ENCODE measurements around the gene NR5A1.
A peak's percentile ranks its signal among the peaks of the same experiment; 100 is the strongest.

Gene NR5A1

DNA sequence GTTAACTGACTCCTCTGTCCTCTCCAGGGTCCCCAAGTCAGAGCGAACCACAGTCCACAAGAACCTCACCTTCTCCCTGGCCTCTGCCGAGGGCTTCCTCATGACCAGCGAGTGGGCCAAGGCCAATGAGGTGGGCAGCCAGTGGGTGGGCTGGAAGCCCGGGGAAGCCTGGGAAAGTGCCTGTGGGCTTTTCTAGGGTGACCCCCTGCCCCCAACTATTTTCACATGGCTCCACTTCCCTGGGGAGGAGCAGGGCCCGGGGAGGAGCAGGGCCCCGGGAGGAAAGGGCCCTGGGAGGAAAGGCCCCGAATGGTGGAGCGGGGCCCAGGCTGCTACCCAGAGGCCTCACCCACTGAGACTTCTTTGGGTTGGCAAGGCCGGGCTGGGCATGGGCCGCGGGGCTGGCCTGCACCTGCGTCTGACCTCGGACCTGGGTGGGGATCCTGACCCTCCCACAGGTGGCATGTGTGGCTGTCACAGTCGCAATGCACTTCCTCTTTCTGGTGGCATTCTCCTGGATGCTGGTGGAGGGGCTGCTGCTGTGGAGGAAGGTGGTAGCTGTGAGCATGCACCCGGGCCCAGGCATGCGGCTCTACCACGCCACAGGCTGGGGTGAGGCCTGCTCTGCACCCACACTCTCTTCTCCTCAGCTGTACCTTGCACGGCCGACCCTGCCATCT is 39.0 kb downstream of the NR5A1 start:
- ChIA-PET CTCF (no interaction called here), POLR2A (no interaction called here)
- Histone ChIP-seq H3K36me3 (ENCODE audit: control insufficient read depth in 4 of 4, insufficient read depth in 4 of 4, low read length in 3 of 4) (no peaks in the 10 kb centered on the region), H3K27me3 (replicated peaks in 2 of 5; ENCODE audit: control insufficient read depth in 4 of 5, insufficient read depth in 5 of 5, low read length in 4 of 5) (no peaks in the 10 kb centered on the region), H3K27ac (ENCODE audit: insufficient read depth in 1 of 2, low read depth in 1 of 2, low read length in 2 of 2, poor library complexity in 1 of 2, severe bottlenecking in 2 of 2) (no peak overlapping the region), H3K4me3 (ENCODE audit: control insufficient read depth in 1 of 7, extremely low read depth in 1 of 7, insufficient read depth in 4 of 7, low read depth in 2 of 7, low read length in 6 of 7) (no peak overlapping the region), H3K4me1 (ENCODE audit: control extremely low read depth in 1 of 4, control insufficient read depth in 4 of 4, insufficient read depth in 4 of 4, low read length in 3 of 4) (peaks cover 0 to 14% (median 5%) of the 10 kb centered on the region in 4 experiments), H3K9me3 (ENCODE audit: control extremely low read depth in 1 of 5, control insufficient read depth in 4 of 5, insufficient read depth in 2 of 5, low read depth in 1 of 5, low read length in 4 of 5) (peaks cover 0 to 3% (median 0%) of the 10 kb centered on the region in 5 experiments)
- WGBS (ENCODE audit: insufficient coverage): 78% methylated on average over 14 of the region's 19 CpGs
- DNase-seq: peak in 2 of 3 donors; percentile 46 to 59

DNA sequence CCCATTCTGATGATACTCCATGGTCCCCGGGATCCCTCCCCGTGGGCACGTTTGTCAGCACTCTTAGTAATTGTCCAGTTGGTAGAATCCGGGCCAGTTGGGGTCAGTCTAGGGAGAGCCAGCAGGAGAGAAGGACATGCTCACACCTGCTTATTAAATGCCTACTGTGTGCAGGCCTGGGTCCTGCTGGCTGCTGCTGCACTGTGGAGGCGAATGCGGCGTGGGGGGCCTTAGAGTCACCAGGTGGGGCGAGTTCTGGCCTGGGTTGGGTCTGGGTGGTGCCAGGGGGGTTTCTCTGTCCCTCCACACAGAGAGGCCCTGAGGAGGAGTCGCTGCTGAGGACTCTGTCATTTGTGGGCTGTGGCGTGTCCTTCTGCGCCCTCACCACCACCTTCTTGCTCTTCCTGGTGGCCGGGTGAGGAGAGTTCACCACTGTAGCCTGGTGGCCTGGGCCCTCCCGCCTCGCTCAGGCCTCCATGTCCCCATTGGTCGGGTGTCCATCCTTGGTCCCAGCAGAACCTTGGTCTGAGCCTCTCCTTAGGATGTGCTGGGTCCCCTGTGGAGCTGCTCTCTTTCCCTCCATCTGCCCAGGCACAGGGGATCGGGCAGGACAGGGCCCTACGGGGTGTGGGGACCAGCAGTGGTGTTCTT is 39.7 kb downstream of the NR5A1 start:
- 98% methylated on average over 11 of the region's 17 CpGs for WGBS (ENCODE audit: insufficient coverage)
- no peak for DNase-seq
- H3K27me3 ChIP-seq (replicated peaks in 2 of 5; ENCODE audit: control insufficient read depth in 4 of 5, insufficient read depth in 5 of 5, low read length in 4 of 5): no peaks in the 10 kb centered on the region
- peaks cover 0 to 3% (median 0%) of the 10 kb centered on the region in 5 experiments for H3K9me3 ChIP-seq (ENCODE audit: control extremely low read depth in 1 of 5, control insufficient read depth in 4 of 5, insufficient read depth in 2 of 5, low read depth in 1 of 5, low read length in 4 of 5)
- H3K27ac ChIP-seq (ENCODE audit: insufficient read depth in 1 of 2, low read depth in 1 of 2, low read length in 2 of 2, poor library complexity in 1 of 2, severe bottlenecking in 2 of 2): no peak overlapping the region
- H3K36me3 ChIP-seq (ENCODE audit: control insufficient read depth in 4 of 4, insufficient read depth in 4 of 4, low read length in 3 of 4): no peaks in the 10 kb centered on the region
- CTCF ChIA-PET: no interaction called here
- H3K4me1 ChIP-seq (ENCODE audit: control extremely low read depth in 1 of 4, control insufficient read depth in 4 of 4, insufficient read depth in 4 of 4, low read length in 3 of 4): peaks cover 0 to 14% (median 5%) of the 10 kb centered on the region in 4 experiments
- H3K4me3 ChIP-seq (ENCODE audit: control insufficient read depth in 1 of 7, extremely low read depth in 1 of 7, insufficient read depth in 4 of 7, low read depth in 2 of 7, low read length in 6 of 7): no peak overlapping the region
- POLR2A ChIA-PET: no interaction called here

DNA sequence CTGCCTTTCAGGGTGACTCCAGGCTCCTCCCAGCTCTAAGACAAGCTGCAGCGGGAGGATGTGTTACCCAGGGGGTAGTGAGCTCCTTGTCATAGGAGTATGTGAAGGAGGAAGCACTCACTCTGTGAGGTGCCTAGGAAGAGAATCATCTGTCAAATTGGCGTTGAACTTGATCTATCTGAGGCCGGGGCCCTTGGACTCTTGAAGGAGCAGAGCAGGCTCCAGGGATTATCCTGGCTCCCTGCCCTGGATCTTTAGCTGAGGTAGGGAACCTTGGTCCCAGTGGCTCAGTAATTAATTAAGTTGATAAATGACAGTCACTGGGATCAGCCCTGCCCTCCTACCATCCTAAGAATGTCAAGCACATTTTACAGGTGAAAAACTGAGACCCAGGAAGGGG is 41.5 kb downstream of the NR5A1 start:
- no peak for DNase-seq
- 100% methylated on average over 2 of the region's 3 CpGs for WGBS (ENCODE audit: insufficient coverage)
- no peaks in the 10 kb centered on the region for H3K27me3 ChIP-seq (replicated peaks in 2 of 5; ENCODE audit: control insufficient read depth in 4 of 5, insufficient read depth in 5 of 5, low read length in 4 of 5)
- H3K4me3 ChIP-seq (ENCODE audit: control insufficient read depth in 1 of 7, extremely low read depth in 1 of 7, insufficient read depth in 4 of 7, low read depth in 2 of 7, low read length in 6 of 7): no peak overlapping the region
- no peaks in the 10 kb centered on the region for H3K36me3 ChIP-seq (ENCODE audit: control insufficient read depth in 4 of 4, insufficient read depth in 4 of 4, low read length in 3 of 4)
- ChIA-PET CTCF (interaction anchor here (2.0 kb wide), 1 partner anchor 47 kb away, joined by 6 read pairs; no protein-coding TSS in a partner anchor), POLR2A (no interaction called here)
- peaks cover 0 to 14% (median 5%) of the 10 kb centered on the region in 4 experiments for H3K4me1 ChIP-seq (ENCODE audit: control extremely low read depth in 1 of 4, control insufficient read depth in 4 of 4, insufficient read depth in 4 of 4, low read length in 3 of 4)
- H3K9me3 ChIP-seq (ENCODE audit: control extremely low read depth in 1 of 5, control insufficient read depth in 4 of 5, insufficient read depth in 2 of 5, low read depth in 1 of 5, low read length in 4 of 5): peaks cover 0 to 3% (median 0%) of the 10 kb centered on the region in 5 experiments
- no peak overlapping the region for H3K27ac ChIP-seq (ENCODE audit: insufficient read depth in 1 of 2, low read depth in 1 of 2, low read length in 2 of 2, poor library complexity in 1 of 2, severe bottlenecking in 2 of 2)

DNA sequence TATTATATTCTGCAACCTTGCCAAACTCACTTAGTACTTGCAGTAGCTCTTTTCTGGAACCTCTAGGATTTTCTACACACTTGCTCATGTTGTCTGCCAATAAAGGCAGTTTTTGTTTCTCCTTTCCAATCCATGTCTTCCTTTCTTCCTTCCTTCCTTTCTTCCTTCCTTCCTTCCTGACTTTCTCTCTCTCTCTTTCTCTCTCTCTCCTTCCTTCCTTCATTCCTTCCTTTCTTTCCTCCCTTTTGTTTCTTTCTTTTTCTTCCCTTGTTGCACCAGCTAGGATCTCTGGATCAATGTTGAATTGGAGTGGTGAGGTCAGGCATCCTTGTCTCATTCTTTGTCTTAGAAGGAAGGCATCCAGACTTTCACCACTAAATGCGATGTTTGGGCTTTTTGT is 44.5 kb downstream of the NR5A1 start:
- peaks cover 0 to 3% (median 0%) of the 10 kb centered on the region in 5 experiments for H3K9me3 ChIP-seq (ENCODE audit: control extremely low read depth in 1 of 5, control insufficient read depth in 4 of 5, insufficient read depth in 2 of 5, low read depth in 1 of 5, low read length in 4 of 5)
- CTCF ChIA-PET: interaction anchor here (1.0 to 1.6 kb wide), 2 partner anchors 9 to 10 kb away, joined by 3 to 4 read pairs; no protein-coding TSS in a partner anchor
- no peak for DNase-seq
- H3K4me3 ChIP-seq (ENCODE audit: control insufficient read depth in 1 of 7, extremely low read depth in 1 of 7, insufficient read depth in 4 of 7, low read depth in 2 of 7, low read length in 6 of 7): no peak overlapping the region
- no CpG with 5 or more reads among the region's 1 CpG for WGBS (ENCODE audit: insufficient coverage)
- POLR2A ChIA-PET: interaction anchor here (0.6 kb wide), 1 partner anchor 1296 kb away, joined by 3 read pairs; no protein-coding TSS in a partner anchor
- H3K27ac ChIP-seq (ENCODE audit: insufficient read depth in 1 of 2, low read depth in 1 of 2, low read length in 2 of 2, poor library complexity in 1 of 2, severe bottlenecking in 2 of 2): no peak overlapping the region
- H3K4me1 ChIP-seq (ENCODE audit: control extremely low read depth in 1 of 4, control insufficient read depth in 4 of 4, insufficient read depth in 4 of 4, low read length in 3 of 4): no peaks in the 10 kb centered on the region
- H3K27me3 ChIP-seq (replicated peaks in 2 of 5; ENCODE audit: control insufficient read depth in 4 of 5, insufficient read depth in 5 of 5, low read length in 4 of 5): no peaks in the 10 kb centered on the region
- H3K36me3 ChIP-seq (ENCODE audit: control insufficient read depth in 4 of 4, insufficient read depth in 4 of 4, low read length in 3 of 4): no peaks in the 10 kb centered on the region

DNA sequence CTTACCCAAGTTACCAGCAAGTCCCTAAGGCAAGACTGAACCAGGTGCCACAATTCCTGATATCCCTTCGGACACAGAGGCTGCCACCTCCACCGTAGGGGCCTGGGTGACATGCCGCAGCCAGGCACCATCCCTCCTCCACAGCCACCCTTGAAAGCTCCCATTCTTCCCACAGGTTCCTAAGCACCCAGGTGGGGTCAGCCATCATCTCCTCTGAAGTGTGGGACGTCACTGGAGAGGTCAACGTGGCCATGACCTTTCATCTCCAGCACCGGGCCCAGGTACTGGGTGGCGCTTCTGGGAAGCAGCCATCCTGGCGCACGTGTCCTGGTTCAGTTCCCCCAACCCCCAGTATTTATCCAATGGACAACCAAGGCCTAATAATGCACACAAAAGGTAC is 48.8 kb downstream of the NR5A1 start:
- no peak for DNase-seq
- POLR2A ChIA-PET: no interaction called here
- 97% methylated on average over 9 of the region's 9 CpGs for WGBS (ENCODE audit: insufficient coverage)

DNA sequence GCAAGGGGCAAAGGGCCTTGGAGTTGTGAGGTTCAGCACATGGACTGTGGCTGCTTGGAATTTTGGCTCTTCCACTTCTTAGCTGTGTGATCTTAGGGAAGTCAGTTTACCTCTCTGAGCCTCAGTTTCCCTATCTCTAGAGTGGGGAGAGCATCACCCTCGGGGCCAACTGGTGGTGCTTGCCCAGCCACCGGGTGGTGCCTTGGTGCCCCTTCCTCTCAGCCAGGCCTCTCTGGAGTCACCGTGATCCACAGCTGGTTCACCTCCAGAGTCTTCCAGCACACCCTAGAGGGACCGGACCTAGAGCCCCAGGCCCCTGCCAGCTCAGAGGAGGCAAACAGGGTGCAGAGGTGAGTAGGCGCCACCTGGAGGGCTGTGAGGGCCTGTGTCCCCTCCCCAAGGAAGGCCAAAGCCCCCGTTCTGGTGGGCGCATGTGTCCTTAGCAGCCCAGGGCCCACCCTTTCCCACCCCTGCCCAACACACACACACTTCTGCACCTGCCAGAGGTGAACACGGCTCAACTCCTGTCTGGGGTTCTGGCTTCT is 49.2 kb downstream of the NR5A1 start:
- CTCF ChIA-PET: no interaction called here
- POLR2A ChIA-PET: no interaction called here
- Histone ChIP-seq H3K27me3 (replicated peaks in 2 of 5; ENCODE audit: control insufficient read depth in 4 of 5, insufficient read depth in 5 of 5, low read length in 4 of 5) (peaks cover 0 to 16% (median 4%) of the 10 kb centered on the region in 5 experiments), H3K9me3 (ENCODE audit: control extremely low read depth in 1 of 5, control insufficient read depth in 4 of 5, insufficient read depth in 2 of 5, low read depth in 1 of 5, low read length in 4 of 5) (peaks cover 0 to 2% (median under 1%) of the 10 kb centered on the region in 5 experiments), H3K4me3 (ENCODE audit: control insufficient read depth in 1 of 7, extremely low read depth in 1 of 7, insufficient read depth in 4 of 7, low read depth in 2 of 7, low read length in 6 of 7) (no peak overlapping the region), H3K36me3 (ENCODE audit: control insufficient read depth in 4 of 4, insufficient read depth in 4 of 4, low read length in 3 of 4) (no peaks in the 10 kb centered on the region), H3K27ac (ENCODE audit: insufficient read depth in 1 of 2, low read depth in 1 of 2, low read length in 2 of 2, poor library complexity in 1 of 2, severe bottlenecking in 2 of 2) (no peak overlapping the region), H3K4me1 (ENCODE audit: control extremely low read depth in 1 of 4, control insufficient read depth in 4 of 4, insufficient read depth in 4 of 4, low read length in 3 of 4) (peaks cover 0 to 5% (median 2%) of the 10 kb centered on the region in 4 experiments)
- 91% methylated on average over 7 of the region's 8 CpGs for WGBS (ENCODE audit: insufficient coverage)
- no peak for DNase-seq

More for the DNA sequence above, 48.8 kb downstream of the NR5A1 start:
- CTCF ChIA-PET: no interaction called here
- H3K4me1 ChIP-seq (ENCODE audit: control extremely low read depth in 1 of 4, control insufficient read depth in 4 of 4, insufficient read depth in 4 of 4, low read length in 3 of 4): peaks cover 0 to under 1% (median under 1%) of the 10 kb centered on the region in 4 experiments
- peaks cover 0 to 3% (median 0%) of the 10 kb centered on the region in 5 experiments for H3K9me3 ChIP-seq (ENCODE audit: control extremely low read depth in 1 of 5, control insufficient read depth in 4 of 5, insufficient read depth in 2 of 5, low read depth in 1 of 5, low read length in 4 of 5)
- no peak overlapping the region for H3K27ac ChIP-seq (ENCODE audit: insufficient read depth in 1 of 2, low read depth in 1 of 2, low read length in 2 of 2, poor library complexity in 1 of 2, severe bottlenecking in 2 of 2)
- H3K27me3 ChIP-seq (replicated peaks in 2 of 5; ENCODE audit: control insufficient read depth in 4 of 5, insufficient read depth in 5 of 5, low read length in 4 of 5): peaks cover 0 to 12% (median 4%) of the 10 kb centered on the region in 5 experiments
- no peaks in the 10 kb centered on the region for H3K36me3 ChIP-seq (ENCODE audit: control insufficient read depth in 4 of 4, insufficient read depth in 4 of 4, low read length in 3 of 4)
- H3K4me3 ChIP-seq (ENCODE audit: control insufficient read depth in 1 of 7, extremely low read depth in 1 of 7, insufficient read depth in 4 of 7, low read depth in 2 of 7, low read length in 6 of 7): no peak overlapping the region

All from common myeloid progenitor, CD34-positive (primary cell).